Choroid plexus epithelial cell (primary cell): Measurements from ENCODE around the gene DIDO1.

ENCODE experiments used
- DNase-seq: peaks from one replicate; pipeline ENCODE4 v3.0.0-alpha.2; 2010; ENCODE audit warnings: low read depth
- H3K4me3 ChIP-seq: 2 replicates; pipeline ENCODE4 v1.5.1; 2011; ENCODE audit warnings: low read depth, mild to moderate bottlenecking, control low read depth, low read length, moderate library complexity
- CTCF ChIP-seq: conservative IDR thresholded peaks from 2 replicates; pipeline ENCODE4 v1.5.1; 2011; ENCODE audit warnings: low read depth, mild to moderate bottlenecking, control low read depth, inconsistent platforms, low read length, moderate library complexity

The DIDO1 gene

GRCh38 chr20:62895539-62895938 is 30.8 kb downstream of the DIDO1 start:
- H3K4me3 ChIP-seq: no peak overlapping the region
- TF ChIP-seq CTCF: no peak
- no peak for DNase-seq

- DNase-seq: no peak
- TF ChIP-seq CTCF: no peak
- H3K4me3 ChIP-seq: no peak overlapping the region
Observed at GRCh38 chr20:62894261-62894660, 32.0 kb downstream of the DIDO1 start.

GRCh38 chr20:62893700-62894099 is 32.6 kb downstream of the DIDO1 start:
- TF ChIP-seq CTCF: peak; percentile 49
- H3K4me3 ChIP-seq: no peak overlapping the region
- no peak for DNase-seq

- no peak for TF ChIP-seq CTCF
Observed at GRCh38 chr20:62892348-62893304, 33.7 kb downstream of the DIDO1 start.

DNA sequence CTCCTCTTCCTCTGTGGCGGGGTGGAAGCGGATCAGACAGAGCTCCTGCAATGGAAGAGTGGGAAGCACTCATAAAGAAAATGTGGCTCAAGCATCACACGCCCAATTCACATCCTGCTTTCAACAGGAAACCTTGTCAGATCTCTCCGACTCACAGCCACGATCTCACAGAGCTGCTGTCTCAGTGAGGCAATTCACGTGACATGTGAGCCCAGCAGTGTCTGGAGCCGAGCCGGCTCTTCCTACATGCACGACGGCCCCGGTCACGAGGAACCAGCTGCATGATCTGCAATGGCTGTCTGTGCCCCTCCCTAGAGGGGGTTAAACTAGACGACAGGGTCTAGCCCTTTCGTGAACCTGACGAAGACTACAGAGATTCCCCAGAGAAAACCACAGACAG is 35.2 kb downstream of the DIDO1 start:
- H3K4me3 ChIP-seq: no peak overlapping the region
- no peak for TF ChIP-seq CTCF
- DNase-seq: peak; percentile 38

More at GRCh38 chr20:62892348-62893304, 33.7 kb downstream of the DIDO1 start:
- H3K4me3 ChIP-seq: no peak overlapping the region
- DNase-seq: no peak

- no peak overlapping the region for H3K4me3 ChIP-seq
- DNase-seq: no peak
- no peak for TF ChIP-seq CTCF
Observed at GRCh38 chr20:62890444-62890843, 35.9 kb downstream of the DIDO1 start.

- TF ChIP-seq CTCF: no peak
Observed at GRCh38 chr20:62889871-62890270, 36.4 kb downstream of the DIDO1 start.

More at GRCh38 chr20:62889871-62890270, 36.4 kb downstream of the DIDO1 start:
- no peak for DNase-seq
- no peak overlapping the region for H3K4me3 ChIP-seq
